Epidermal melanocyte (primary cell): Measurements from ENCODE around the gene JOSD2.

Experiments used
- DNase-seq: peaks from one replicate; pipeline ENCODE4 v3.0.0; 2011; ENCODE audit warnings: low spot score; ENCODE audit not compliant: insufficient read length

The JOSD2 gene

GRCh38 chr19:50514346-50515167 lies 3.6 kb upstream of the JOSD2 start:
- no peak for DNase-seq

GRCh38 chr19:50513746-50514345 lies 2.9 kb upstream of the JOSD2 start, which contains the start of gene ASPDH:
TSS of gene ASPDH (minus strand) at chr19:50513913. CDS start at chr19:50513823, 90 bp downstream.
- DNase-seq: no peak

- DNase-seq: no peak
These were observed 2.2 kb upstream of the JOSD2 start for GRCh38 chr19:50512999-50513745.

- no peak for DNase-seq
These were observed 1.4 kb upstream of the JOSD2 start for GRCh38 chr19:50512112-50512998.

GRCh38 chr19:50510700-50511068 lies 307 bp downstream of the JOSD2 start:
- DNase-seq: no peak

- no peak for DNase-seq
These were observed 795 bp downstream of the JOSD2 start for GRCh38 chr19:50510121-50510670.

GRCh38 chr19:50509366-50509765 lies 1.6 kb downstream of the JOSD2 start:
- no peak for DNase-seq

GRCh38 chr19:50508843-50509190 lies 2.2 kb downstream of the JOSD2 start:
- no peak for DNase-seq

GRCh38 chr19:50507376-50507775 lies 3.6 kb downstream of the JOSD2 start:
- DNase-seq: no peak

GRCh38 chr19:50506700-50507099 lies 4.3 kb downstream of the JOSD2 start:
- no peak for DNase-seq

- no peak for DNase-seq
These were observed 5.0 kb downstream of the JOSD2 start for GRCh38 chr19:50505856-50506611.

- DNase-seq: no peak
These were observed 9.2 kb downstream of the JOSD2 start for GRCh38 chr19:50501568-50502475.

- DNase-seq: no peak
These were observed 9.8 kb downstream of the JOSD2 start for GRCh38 chr19:50501186-50501567.

- no peak for DNase-seq
These were observed 10.2 kb downstream of the JOSD2 start for GRCh38 chr19:50500753-50501151.

GRCh38 chr19:50500060-50500752 lies 10.8 kb downstream of the JOSD2 start:
- DNase-seq: no peak

GRCh38 chr19:50498219-50499056 lies 12.6 kb downstream of the JOSD2 start:
- DNase-seq: no peak

- DNase-seq: no peak
These were observed 14.0 kb downstream of the JOSD2 start for GRCh38 chr19:50497022-50497405.
